ENCODE data around the gene HTT. TPM values are rescaled to one million over a fixed set of nuclear protein-coding genes. Genes with fewer than 3 reads are reported as not detected.

Gene HTT
- total and polyA plus RNA-seq, 9 of the 15 experiments (the other 6 are each of a cell fraction or from before 2014, with no cell fraction given): 0.66 to 31.6 (median 14.7) TPM

GRCh38 chr4:3157366-3157765 is 82.9 kb downstream of the HTT start:
- DNase-seq (ENCODE audit: extremely low read depth in 1 of 4, low spot score in 3 of 4) (no peak), FAIRE-seq (no peak), ATAC-seq (no peak)
- Histone ChIP-seq H3K27ac (ENCODE audit: extremely low read depth, low read depth, low read length) (no peak overlapping the region), H3K36me3 (ENCODE audit: control insufficient read depth, insufficient read depth, low read length) (peaks cover 27% of the 10 kb centered on the region; the same call in 1 of the 3 replicates), H3K4me2 (ENCODE audit: insufficient read depth, low read length) (no peak overlapping the region), H3K9ac (ENCODE audit: insufficient read depth in 1 of 2, low read depth in 2 of 2, low read length in 2 of 2) (no peak overlapping the region), H3K4me3 (no peak overlapping the region), H3K9me1 (ENCODE audit: control insufficient read depth, insufficient read depth, low read length) (no peaks in the 10 kb centered on the region), H3K27me3 (ENCODE audit: control insufficient read depth in 2 of 2, insufficient read depth in 2 of 2, low read length in 2 of 2) (no peaks in the 10 kb centered on the region), H3K79me2 (ENCODE audit: control insufficient read depth, insufficient read depth, low read length) (no peaks in the 10 kb centered on the region), H2AFZ (ENCODE audit: low read depth, low read length) (no peak overlapping the region), H3K9me3 (replicated peaks; ENCODE audit: control insufficient read depth, insufficient read depth, low read depth, low read length) (no peaks in the 10 kb centered on the region), H4K20me1 (replicated peaks; ENCODE audit: control insufficient read depth, insufficient read depth, low read length) (no peaks in the 10 kb centered on the region), H3K4me1 (replicated peaks in 1 of 2; ENCODE audit: control insufficient read depth in 2 of 2, insufficient read depth in 2 of 2, low read length in 2 of 2) (no peaks in the 10 kb centered on the region; a peak in 1 of 5 replicates)
- TF ChIP-seq CBFA2T3 (IDR thresholded peaks at IDR 0.05) (no peak), SRF (CRISPR knock-in tag; IDR thresholded peaks at IDR 0.05) (no peak), HNRNPH1 (optimal IDR thresholded peaks at IDR 0.05; ENCODE audit: low read depth, low read length) (no peak), E4F1 (CRISPR knock-in tag; IDR thresholded peaks at IDR 0.05; ENCODE audit: borderline replicate concordance) (no peak), EHMT2 (IDR thresholded peaks at IDR 0.05) (no peak), GABPB2 (CRISPR knock-in tag; conservative IDR thresholded peaks at IDR 0.05) (no peak), SMAD1 (IDR thresholded peaks at IDR 0.05; ENCODE audit: low read depth, low read length, partially characterized antibody) (no peak), TAF15 (IDR thresholded peaks at IDR 0.05; ENCODE audit: low read depth, low read length) (no peak)
- POLR2A ChIA-PET: interaction anchor here (0.6 to 1.2 kb wide), 2 partner anchors 9 to 1201 kb away, joined by 3 to 4 read pairs; no protein-coding TSS in a partner anchor
- CTCF ChIA-PET (ENCODE audit: low intra/inter-chr PET ratio): no interaction called here
- in situ Hi-C loops (cut with MboI): no loop called here
- intact Hi-C loops (cut with micrococcal nuclease): no loop called here
- 83% methylated on average over 4 of the region's 4 CpGs for WGBS (ENCODE audit: insufficient coverage, low coverage, missing lambda C conversion rate)
- no TSS peak for BruUV-seq (replicated peaks)
